GM12878 (cell line): ENCODE results near the gene ANP32D. TPM values are rescaled to one million over a fixed set of nuclear protein-coding genes. Genes with fewer than 3 reads are reported as not detected.

Experiments used
- ATF7 ChIP-seq: fragments of 450-650 bp; IDR thresholded peaks from 2 replicates; pipeline ENCODE4 v1.6.1; 2016; ENCODE audit warnings: low read depth, mild to moderate bottlenecking
- BCL11A ChIP-seq: IDR thresholded peaks from 2 replicates; pipeline ENCODE4 v1.6.1; 2011; ENCODE audit warnings: low read depth, low read length
- BMI1 ChIP-seq: fragments of 450-650 bp; IDR thresholded peaks from 2 replicates; pipeline ENCODE4 v1.6.1; 2016; ENCODE audit warnings: mild to moderate bottlenecking, moderate library complexity, borderline replicate concordance
- CEBPB ChIP-seq, 2 experiments: fragments of 150-350 bp in 1 of 2; IDR thresholded peaks; 2 replicates each; pipeline ENCODE4 v1.6.1; 2012 to 2014; ENCODE audit warnings: low read depth in 2 of 2, low read length in 2 of 2, borderline replicate concordance in 1 of 2, inconsistent platforms in 1 of 2
- CREM ChIP-seq: IDR thresholded peaks from 2 replicates; pipeline ENCODE4 v1.6.1; 2014; ENCODE audit warnings: antibody characterized with exemption, low read depth
- DPF2 ChIP-seq: fragments of 450-650 bp; IDR thresholded peaks from 2 replicates; pipeline ENCODE4 v1.6.1; 2017; ENCODE audit warnings: mild to moderate bottlenecking
- FOXM1 ChIP-seq: IDR thresholded peaks from 2 replicates; pipeline ENCODE4 v1.6.1; 2012; ENCODE audit warnings: low read depth, mild to moderate bottlenecking, inconsistent platforms, low read length, moderate library complexity
- HCFC1 ChIP-seq: fragments of 150-350 bp; IDR thresholded peaks from 2 replicates; pipeline ENCODE4 v1.6.1; 2014; ENCODE audit warnings: low read length
- IKZF1 ChIP-seq: fragments of 450-650 bp; conservative IDR thresholded peaks from 2 replicates; pipeline ENCODE4 v1.6.1; 2017; ENCODE audit warnings: antibody characterized with exemption, mild to moderate bottlenecking
- IKZF2 ChIP-seq, 2 experiments: fragments of 450-650 bp; IDR thresholded peaks; 2 replicates each; pipeline ENCODE4 v1.6.1; 2017; ENCODE audit warnings: mild to moderate bottlenecking in 2 of 2, moderate library complexity in 2 of 2
- IRF4 ChIP-seq: IDR thresholded peaks from 2 replicates; pipeline ENCODE4 v1.6.1; 2011; ENCODE audit warnings: low read depth, low read length
- JUND ChIP-seq: IDR thresholded peaks from 2 replicates; pipeline ENCODE4 v1.6.1; 2012; ENCODE audit warnings: low read depth, mild to moderate bottlenecking, low read length, improper control_type of control experiment, moderate library complexity
- MEF2A ChIP-seq: IDR thresholded peaks from 2 replicates; pipeline ENCODE4 v1.6.1; 2011; ENCODE audit warnings: low read depth, mild to moderate bottlenecking, low read length, moderate library complexity; ENCODE audit not compliant: insufficient read depth
- NFYB ChIP-seq: IDR thresholded peaks from 2 replicates; pipeline ENCODE4 v1.6.1; 2011; ENCODE audit warnings: low read depth, mild to moderate bottlenecking, low read length, improper control_type of control experiment, moderate library complexity; ENCODE audit not compliant: insufficient read depth
- RUNX3 ChIP-seq: IDR thresholded peaks from 2 replicates; pipeline ENCODE4 v1.6.1; 2012; ENCODE audit warnings: low read length, inconsistent platforms
- YY1 ChIP-seq: IDR thresholded peaks from 2 replicates; pipeline ENCODE4 v1.6.1; 2011; ENCODE audit warnings: low read depth, mild to moderate bottlenecking, low read length
- polyA plus RNA-seq, 11 experiments: library from polyadenylated mRNA; depleted of rRNA in 4 of 11; unstranded in 6 of 11; stranded (reverse) in 5 of 11; fragments of >200 nt; fragmentation: Nextera tagmentation in 4 of 11; fragmentation: Illumina TruSeq in 1 of 11; extraction: Ambion mirVana in 4 of 11; extraction: Trizol in 1 of 11; gene quantifications; 1 replicate in 1 of 11; 2 replicates in 10 of 11; pipeline versions ENCODE4 v1.2.1 to v1.2.3, GENCODE V29; 2011 to 2016; ENCODE audit warnings: inconsistent platforms in 2 of 11, missing spikeins in 2 of 11, low read depth in 1 of 11
- total RNA-seq, 4 experiments: library from RNA; depleted of rRNA in 3 of 4; stranded (reverse); fragments of >200 nt in 3 of 4; fragmentation: Illumina TruSeq in 1 of 4; extraction: Trizol in 1 of 4; gene quantifications; 2 replicates each; pipeline versions ENCODE4 v1.2.1 to v1.2.3, GENCODE V29; 2013 to 2021
- TF ChIP-seq, protein P1 (sequence below): fragments of 450-650 bp; IDR thresholded peaks from 2 replicates; pipeline ENCODE4 v1.6.1; 2018; ENCODE audit warnings: borderline replicate concordance, mild to moderate bottlenecking; ENCODE audit not compliant: partially characterized antibody
- TF ChIP-seq, protein P2 (sequence below): IDR thresholded peaks from 2 replicates; pipeline ENCODE4 v1.6.1; 2011; ENCODE audit warnings: borderline replicate concordance, low read depth, mild to moderate bottlenecking, moderate library complexity, low read length; ENCODE audit not compliant: insufficient read depth, poor library complexity, severe bottlenecking
- TF ChIP-seq, protein P3 (sequence below): IDR thresholded peaks from 2 replicates; pipeline ENCODE4 v1.6.1; 2012; ENCODE audit warnings: low read length, inconsistent platforms

The ANP32D gene
- total and polyA plus RNA-seq, 10 of the 15 experiments (the other 5 are each of a cell fraction or from before 2014, with no cell fraction given), result not detected

DNA sequence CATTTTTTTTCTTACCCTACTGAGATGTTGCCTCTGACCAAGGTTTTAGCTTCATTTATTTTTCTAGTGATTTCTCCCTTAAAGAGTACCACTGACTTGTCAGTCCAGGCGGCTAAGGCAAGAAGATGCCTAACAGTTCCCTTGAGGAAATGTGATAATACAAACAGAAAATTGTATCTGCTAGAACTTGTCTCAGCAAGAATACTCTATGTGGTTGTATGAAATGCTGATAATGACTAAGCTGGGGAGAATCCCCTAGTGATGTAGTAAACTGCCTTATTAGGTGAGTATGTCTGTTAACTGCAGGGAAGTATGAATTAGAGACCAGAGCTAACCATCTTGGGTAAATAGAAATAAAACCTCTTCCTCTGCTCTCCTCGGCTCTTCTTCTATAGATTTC lies 16.7 kb downstream of the ANP32D start (continued):
- TF ChIP-seq, protein P1, sequence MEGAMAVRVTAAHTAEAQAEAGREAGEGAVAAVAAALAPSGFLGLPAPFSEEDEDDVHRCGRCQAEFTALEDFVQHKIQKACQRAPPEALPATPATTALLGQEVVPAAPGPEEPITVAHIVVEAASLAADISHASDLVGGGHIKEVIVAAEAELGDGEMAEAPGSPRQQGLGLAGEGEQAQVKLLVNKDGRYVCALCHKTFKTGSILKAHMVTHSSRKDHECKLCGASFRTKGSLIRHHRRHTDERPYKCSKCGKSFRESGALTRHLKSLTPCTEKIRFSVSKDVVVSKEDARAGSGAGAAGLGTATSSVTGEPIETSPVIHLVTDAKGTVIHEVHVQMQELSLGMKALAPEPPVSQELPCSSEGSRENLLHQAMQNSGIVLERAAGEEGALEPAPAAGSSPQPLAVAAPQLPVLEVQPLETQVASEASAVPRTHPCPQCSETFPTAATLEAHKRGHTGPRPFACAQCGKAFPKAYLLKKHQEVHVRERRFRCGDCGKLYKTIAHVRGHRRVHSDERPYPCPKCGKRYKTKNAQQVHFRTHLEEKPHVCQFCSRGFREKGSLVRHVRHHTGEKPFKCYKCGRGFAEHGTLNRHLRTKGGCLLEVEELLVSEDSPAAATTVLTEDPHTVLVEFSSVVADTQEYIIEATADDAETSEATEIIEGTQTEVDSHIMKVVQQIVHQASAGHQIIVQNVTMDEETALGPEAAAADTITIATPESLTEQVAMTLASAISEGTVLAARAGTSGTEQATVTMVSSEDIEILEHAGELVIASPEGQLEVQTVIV, result no peak
- no peak for TF ChIP-seq NFYB
- TF ChIP-seq BMI1, result peak; percentile 33; the same call in 1 of the 2 replicates
- peak; percentile 55 for TF ChIP-seq IKZF1
- TF ChIP-seq ATF7, result peak; percentile 78
- TF ChIP-seq FOXM1, result peak; percentile 85; the same call in 1 of the 2 replicates
- TF ChIP-seq, protein P2, sequence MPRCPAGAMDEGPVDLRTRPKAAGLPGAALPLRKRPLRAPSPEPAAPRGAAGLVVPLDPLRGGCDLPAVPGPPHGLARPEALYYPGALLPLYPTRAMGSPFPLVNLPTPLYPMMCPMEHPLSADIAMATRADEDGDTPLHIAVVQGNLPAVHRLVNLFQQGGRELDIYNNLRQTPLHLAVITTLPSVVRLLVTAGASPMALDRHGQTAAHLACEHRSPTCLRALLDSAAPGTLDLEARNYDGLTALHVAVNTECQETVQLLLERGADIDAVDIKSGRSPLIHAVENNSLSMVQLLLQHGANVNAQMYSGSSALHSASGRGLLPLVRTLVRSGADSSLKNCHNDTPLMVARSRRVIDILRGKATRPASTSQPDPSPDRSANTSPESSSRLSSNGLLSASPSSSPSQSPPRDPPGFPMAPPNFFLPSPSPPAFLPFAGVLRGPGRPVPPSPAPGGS, result peak; percentile 36
- peak; percentile 86 for TF ChIP-seq RUNX3
- TF ChIP-seq CEBPB (IDR thresholded peaks at IDR 0.05; ENCODE audit: borderline replicate concordance in 1 of 2, low read depth in 2 of 2, low read length in 2 of 2), result peak in 1 of 2 experiments; percentile 77; a peak in 1 of 4 replicates
- peak; percentile 70 for TF ChIP-seq CREM
- no peak for TF ChIP-seq YY1
- 0 out of 2 replicates have a peak, but pooled peaks have one; percentile 55 for TF ChIP-seq BCL11A
- TF ChIP-seq, protein P3, sequence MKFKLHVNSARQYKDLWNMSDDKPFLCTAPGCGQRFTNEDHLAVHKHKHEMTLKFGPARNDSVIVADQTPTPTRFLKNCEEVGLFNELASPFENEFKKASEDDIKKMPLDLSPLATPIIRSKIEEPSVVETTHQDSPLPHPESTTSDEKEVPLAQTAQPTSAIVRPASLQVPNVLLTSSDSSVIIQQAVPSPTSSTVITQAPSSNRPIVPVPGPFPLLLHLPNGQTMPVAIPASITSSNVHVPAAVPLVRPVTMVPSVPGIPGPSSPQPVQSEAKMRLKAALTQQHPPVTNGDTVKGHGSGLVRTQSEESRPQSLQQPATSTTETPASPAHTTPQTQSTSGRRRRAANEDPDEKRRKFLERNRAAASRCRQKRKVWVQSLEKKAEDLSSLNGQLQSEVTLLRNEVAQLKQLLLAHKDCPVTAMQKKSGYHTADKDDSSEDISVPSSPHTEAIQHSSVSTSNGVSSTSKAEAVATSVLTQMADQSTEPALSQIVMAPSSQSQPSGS, result peak; percentile 51; the same call in 1 of the 2 replicates
- TF ChIP-seq IRF4, result peak; percentile 56
- peak; percentile 53; the same call in 1 of the 2 replicates for TF ChIP-seq JUND
- peak; percentile 66 for TF ChIP-seq DPF2
- 0 out of 2 replicates have a peak, but pooled peaks have one; percentile 37 for TF ChIP-seq MEF2A
- peak; percentile 66 to 71; a peak in 2 of 4 replicates for TF ChIP-seq IKZF2 (IDR thresholded peaks at IDR 0.05)
- TF ChIP-seq HCFC1, result no peak
